IMR-90 (cell line): ENCODE data around the gene MOCS2. TPM values are rescaled to one million over a fixed set of nuclear protein-coding genes. Genes with fewer than 3 reads are reported as not detected.

ENCODE experiments used
- ATAC-seq: fragments of 200-7000 bp; cut with Tn5 transposase; 2 replicates; pipeline ENCODE4 v1.9.1; 2020; ENCODE audit warnings: low read depth, mild to moderate bottlenecking, moderate library complexity
- BruUV-seq: library from RNA; stranded (reverse); fragments of 400-500 nt; replicated peaks from 2 replicates; lab custom pipeline; 2021; lab: Mats Ljungman, UMichigan
- CTCF ChIA-PET: fragments of 300-600 bp; formaldehyde crosslinking; extraction: SDS; loops from one replicate; lab custom pipeline; 2021; ENCODE audit warnings: antibody characterized with exemption; lab: Yijun Ruan, JAX
- POLR2A ChIA-PET: fragments of 300-600 bp; sonication (Branson Sonifier 250); formaldehyde crosslinking; loops from one replicate; lab custom pipeline; 2022; ENCODE audit warnings: antibody characterized with exemption; ENCODE audit not compliant: unreplicated experiment; lab: Charles Lee
- DNase-seq: peaks from one replicate; pipeline ENCODE4 v3.0.0; 2013
- H2AFZ ChIP-seq: replicated peaks from 2 replicates; pipeline ENCODE3; 2013; ENCODE audit warnings: low read length, mild to moderate bottlenecking; ENCODE audit not compliant: poor library complexity
- H2AK5ac ChIP-seq: 2 replicates; pipeline ENCODE4 v1.6.1; 2013; ENCODE audit warnings: low read depth, low read length, inconsistent platforms
- H2AK9ac ChIP-seq: replicated peaks from 2 replicates; pipeline ENCODE3; 2013; ENCODE audit warnings: mild to moderate bottlenecking, low read depth, low read length, moderate library complexity; ENCODE audit not compliant: poor library complexity
- H2BK120ac ChIP-seq: 2 replicates; pipeline ENCODE4 v1.6.1; 2013; ENCODE audit warnings: low read depth, low read length, inconsistent platforms
- H2BK15ac ChIP-seq: 3 replicates; pipeline ENCODE4 v1.6.1; 2013; ENCODE audit warnings: low read depth, low read length, inconsistent platforms
- H2BK20ac ChIP-seq: 2 replicates; pipeline ENCODE4 v1.6.1; 2013; ENCODE audit warnings: low read depth, mild to moderate bottlenecking, inconsistent platforms, low read length, moderate library complexity
- H2BK5ac ChIP-seq: 2 replicates; pipeline ENCODE4 v1.6.1; 2013; ENCODE audit warnings: mild to moderate bottlenecking, low read depth, low read length, inconsistent platforms; ENCODE audit not compliant: poor library complexity, severe bottlenecking
- H3K14ac ChIP-seq: replicated peaks from 2 replicates; pipeline ENCODE4 v1.6.1; 2013; ENCODE audit warnings: low read depth, low read length, inconsistent platforms
- H3K18ac ChIP-seq: 2 replicates; pipeline ENCODE4 v1.6.1; 2013; ENCODE audit warnings: low read depth, low read length, control low read depth
- H3K23ac ChIP-seq: 2 replicates; pipeline ENCODE4 v1.6.1; 2013; ENCODE audit warnings: low read depth, low read length, inconsistent platforms
- H3K27ac ChIP-seq: 2 replicates; pipeline ENCODE4 v1.5.1; 2013; ENCODE audit warnings: mild to moderate bottlenecking, control low read depth, low read length; ENCODE audit not compliant: insufficient read depth
- H3K27me3 ChIP-seq: 2 replicates; pipeline ENCODE4 v1.6.1; 2013; ENCODE audit warnings: low read length; ENCODE audit not compliant: control insufficient read depth, insufficient read depth
- H3K36me3 ChIP-seq: 2 replicates; pipeline ENCODE4 v1.6.1; 2013; ENCODE audit warnings: low read length, mixed read lengths; ENCODE audit not compliant: control insufficient read depth, insufficient read depth
- H3K4ac ChIP-seq: 2 replicates; pipeline ENCODE4 v1.6.1; 2013; ENCODE audit warnings: low read depth, low read length, inconsistent platforms
- H3K4me1 ChIP-seq: 2 replicates; pipeline ENCODE4 v1.6.1; 2013; ENCODE audit warnings: low read length, mixed read lengths; ENCODE audit not compliant: control insufficient read depth, insufficient read depth
- H3K4me2 ChIP-seq: 2 replicates; pipeline ENCODE4 v1.6.1; 2013; ENCODE audit warnings: low read depth, mild to moderate bottlenecking, control low read depth, low read length, moderate library complexity
- H3K4me3 ChIP-seq: 2 replicates; pipeline ENCODE4 v1.5.1; 2013; ENCODE audit warnings: low read depth, mild to moderate bottlenecking, control low read depth, low read length, moderate library complexity; ENCODE audit not compliant: insufficient read depth
- H3K56ac ChIP-seq: 2 replicates; pipeline ENCODE4 v1.6.1; 2013; ENCODE audit warnings: low read length, inconsistent platforms; ENCODE audit not compliant: insufficient read depth; ENCODE audit errors: extremely low read depth
- H3K79me1 ChIP-seq, 2 experiments: 2 replicates each; pipeline ENCODE4 v1.6.1; 2013; ENCODE audit warnings: low read length in 2 of 2, inconsistent platforms in 1 of 2, low read depth in 1 of 2
- H3K9ac ChIP-seq: 2 replicates; pipeline ENCODE4 v1.6.1; 2013; ENCODE audit warnings: low read depth, low read length, control low read depth
- H3K9me1 ChIP-seq: 2 replicates; pipeline ENCODE4 v1.6.1; 2013; ENCODE audit warnings: low read length, inconsistent platforms; ENCODE audit not compliant: insufficient read depth
- H3K9me3 ChIP-seq: 2 replicates; pipeline ENCODE4 v1.6.1; 2013; ENCODE audit warnings: low read length; ENCODE audit not compliant: control insufficient read depth, insufficient read depth
- H4K20me1 ChIP-seq: 2 replicates; pipeline ENCODE4 v1.6.1; 2013; ENCODE audit warnings: low read length, inconsistent platforms; ENCODE audit not compliant: insufficient read depth
- H4K5ac ChIP-seq: 2 replicates; pipeline ENCODE4 v1.6.1; 2013; ENCODE audit warnings: mild to moderate bottlenecking, low read depth, low read length, control low read depth
- H4K8ac ChIP-seq, 2 experiments: 2 replicates each; pipeline ENCODE4 v1.6.1; 2013; ENCODE audit warnings: low read depth in 2 of 2, low read length in 2 of 2, control low read depth in 1 of 2, inconsistent platforms in 1 of 2
- H4K91ac ChIP-seq: 2 replicates; pipeline ENCODE4 v1.6.1; 2013; ENCODE audit warnings: low read depth, low read length, inconsistent platforms; ENCODE audit not compliant: insufficient read depth
- CHD1 ChIP-seq: IDR thresholded peaks from 2 replicates; pipeline ENCODE4 v1.6.1; 2012; ENCODE audit warnings: low read depth, low read length, improper control_type of control experiment
- MXI1 ChIP-seq: IDR thresholded peaks from 2 replicates; pipeline ENCODE4 v1.6.1; 2012; ENCODE audit warnings: low read depth, mild to moderate bottlenecking, low read length, moderate library complexity, borderline replicate concordance
- NFE2L2 ChIP-seq: fragments of 150-350 bp; IDR thresholded peaks from 2 replicates; pipeline ENCODE4 v1.6.1; 2016; ENCODE audit warnings: low read depth, mild to moderate bottlenecking, low read length
- POLR2A ChIP-seq: IDR thresholded peaks from 2 replicates; pipeline ENCODE4 v1.6.1; 2012; ENCODE audit warnings: mild to moderate bottlenecking, low read depth, low read length
- RAD21 ChIP-seq: IDR thresholded peaks from 2 replicates; pipeline ENCODE4 v1.6.1; 2012; ENCODE audit warnings: low read length, improper control_type of control experiment
- RCOR1 ChIP-seq: IDR thresholded peaks from 2 replicates; pipeline ENCODE4 v1.6.1; 2012; ENCODE audit warnings: mild to moderate bottlenecking, low read length, improper control_type of control experiment; ENCODE audit not compliant: insufficient replicate concordance
- WGBS, 2 experiments: methylation state at CpG; one replicate each; pipeline versions ENCODE4 v1.1.5 to v1.1.7; 2013; ENCODE audit warnings: missing lambda C conversion rate in 2 of 2; ENCODE audit not compliant: insufficient read length in 1 of 2; ENCODE audit errors: extremely low coverage in 2 of 2; 5-methylcytosine and 5-hydroxymethylcytosine counted together
- dilution Hi-C: fragments of 300-500 bp; cut with HindIII; formaldehyde crosslinking; loops from one replicate; pipeline ENCODE4 v1.14.3; 2018; ENCODE audit warnings: low sequenced_read_pairs; ENCODE audit not compliant: unreplicated experiment
- in situ Hi-C: fragments of 300-500 bp; cut with MboI; formaldehyde crosslinking; loops from 3 replicates; pipeline ENCODE4 v1.14.3; 2019; ENCODE audit warnings: low sequenced_read_pairs, inconsistent platforms, mixed read lengths
- intact Hi-C: fragments of 100-400 bp; cut with micrococcal nuclease; formaldehyde crosslinking; loops from 2 replicates; pipeline ENCODE4 v1.10.0; 2022
- polyA plus RNA-seq, 3 experiments: library from polyadenylated mRNA; depleted of rRNA; stranded (reverse); fragments of >200 nt; gene quantifications; 2 replicates each; pipeline ENCODE4 v1.2.3, GENCODE V29; 2012; ENCODE audit warnings: low replicate concordance in 1 of 3
- total RNA-seq: library from RNA; depleted of rRNA; stranded (reverse); fragments of >200 nt; gene quantifications from 2 replicates; pipeline ENCODE4 v1.2.3, GENCODE V29; 2012
- TF ChIP-seq, protein P1 (sequence below): fragments of 150-350 bp; IDR thresholded peaks from 2 replicates; pipeline ENCODE4 v1.6.1; 2017; ENCODE audit warnings: mild to moderate bottlenecking, antibody characterized with exemption, low read length, low read depth
- TF ChIP-seq, protein P2 (sequence below): fragments of 150-350 bp; IDR thresholded peaks from 2 replicates; pipeline ENCODE4 v1.6.1; 2016; ENCODE audit warnings: low read depth, mild to moderate bottlenecking, low read length, moderate library complexity, borderline replicate concordance

MOCS2 gene
- total and polyA plus RNA-seq, 2 of the 4 experiments (the other 2 are of a cell fraction) = 36.4 to 40.0 TPM

DNA sequence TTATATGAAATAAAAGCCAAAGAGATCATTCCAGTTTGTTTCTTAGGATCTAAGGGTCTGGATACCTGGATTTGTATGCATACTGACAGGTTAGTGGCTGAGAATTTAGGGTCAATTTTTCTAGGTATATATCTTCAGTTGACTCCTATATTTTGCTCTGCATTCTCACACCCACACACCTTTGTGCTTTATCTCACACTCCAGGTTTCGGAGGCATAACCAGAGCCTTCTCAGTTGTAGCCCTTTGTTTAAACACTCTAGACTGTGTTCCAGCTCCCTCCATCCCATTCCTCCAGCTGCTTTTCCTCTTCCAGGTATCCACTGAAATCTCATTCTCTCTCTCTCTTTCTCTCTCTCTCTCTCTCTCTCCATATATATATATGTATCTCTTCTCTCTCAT, 10.6 kb upstream of the MOCS2 start:
- Histone ChIP-seq H2AFZ (no peak overlapping the region), H2AK9ac (no peak overlapping the region), H3K4me3 (no peak overlapping the region), H2BK120ac (no peak overlapping the region), H4K5ac (no peak overlapping the region), H3K27me3 (no peaks in the 10 kb centered on the region; the same call in 1 of the 2 replicates), H3K14ac (no peak overlapping the region), H3K9me1 (no peaks in the 10 kb centered on the region), H3K79me1 (no peaks in the 10 kb centered on the region), H3K23ac (no peak overlapping the region), H3K18ac (no peak overlapping the region), H4K8ac (no peak overlapping the region), H3K4ac (no peak overlapping the region), H2BK20ac (no peak overlapping the region), H3K4me1 (no peaks in the 10 kb centered on the region), H2BK15ac (no peak overlapping the region), H3K56ac (no peak overlapping the region), H2AK5ac (no peak overlapping the region), H3K4me2 (no peak overlapping the region), H4K91ac (no peak overlapping the region), H3K9me3 (no peaks in the 10 kb centered on the region), H3K36me3 (no peaks in the 10 kb centered on the region), H3K9ac (no peak overlapping the region), H4K20me1 (no peaks in the 10 kb centered on the region), H3K27ac (no peak overlapping the region), H2BK5ac (no peak overlapping the region)
- WGBS, 2 experiments = 100% methylated on average over 1 of the region's 1 CpG; no CpG with 5 or more reads in 1 of the 2 experiments
- BruUV-seq = no TSS peak
- in situ Hi-C loops (no loop called here), dilution Hi-C loops (no loop called here), intact Hi-C loops (loop anchor here (5.0 kb wide), 3 partner anchors 132 to 1097 kb away; no protein-coding TSS in a partner anchor)
- ChIA-PET POLR2A (no interaction called here), CTCF (interaction anchor here (1.1 kb wide), 1 partner anchor 172 kb away, joined by 3 read pairs; no protein-coding TSS in a partner anchor)
- no peak for ATAC-seq
- TF ChIP-seq NFE2L2 (no peak), RAD21 (no peak), CHD1 (no peak), POLR2A (no peak), RCOR1 (no peak), MXI1 (no peak)
- TF ChIP-seq, protein P1, sequence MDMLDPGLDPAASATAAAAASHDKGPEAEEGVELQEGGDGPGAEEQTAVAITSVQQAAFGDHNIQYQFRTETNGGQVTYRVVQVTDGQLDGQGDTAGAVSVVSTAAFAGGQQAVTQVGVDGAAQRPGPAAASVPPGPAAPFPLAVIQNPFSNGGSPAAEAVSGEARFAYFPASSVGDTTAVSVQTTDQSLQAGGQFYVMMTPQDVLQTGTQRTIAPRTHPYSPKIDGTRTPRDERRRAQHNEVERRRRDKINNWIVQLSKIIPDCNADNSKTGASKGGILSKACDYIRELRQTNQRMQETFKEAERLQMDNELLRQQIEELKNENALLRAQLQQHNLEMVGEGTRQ = no peak
- TF ChIP-seq, protein P2, sequence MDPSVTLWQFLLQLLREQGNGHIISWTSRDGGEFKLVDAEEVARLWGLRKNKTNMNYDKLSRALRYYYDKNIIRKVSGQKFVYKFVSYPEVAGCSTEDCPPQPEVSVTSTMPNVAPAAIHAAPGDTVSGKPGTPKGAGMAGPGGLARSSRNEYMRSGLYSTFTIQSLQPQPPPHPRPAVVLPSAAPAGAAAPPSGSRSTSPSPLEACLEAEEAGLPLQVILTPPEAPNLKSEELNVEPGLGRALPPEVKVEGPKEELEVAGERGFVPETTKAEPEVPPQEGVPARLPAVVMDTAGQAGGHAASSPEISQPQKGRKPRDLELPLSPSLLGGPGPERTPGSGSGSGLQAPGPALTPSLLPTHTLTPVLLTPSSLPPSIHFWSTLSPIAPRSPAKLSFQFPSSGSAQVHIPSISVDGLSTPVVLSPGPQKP = no peak
- DNase-seq = no peak
